NCI-H1930 (cell line): Measurements from ENCODE around the gene SACM1L.

Source experiments
- DNase-seq, 2 experiments: peaks; one replicate each; lab custom pipeline; 2025; lab: John Stamatoyannopoulos, UW

Gene SACM1L

DNA sequence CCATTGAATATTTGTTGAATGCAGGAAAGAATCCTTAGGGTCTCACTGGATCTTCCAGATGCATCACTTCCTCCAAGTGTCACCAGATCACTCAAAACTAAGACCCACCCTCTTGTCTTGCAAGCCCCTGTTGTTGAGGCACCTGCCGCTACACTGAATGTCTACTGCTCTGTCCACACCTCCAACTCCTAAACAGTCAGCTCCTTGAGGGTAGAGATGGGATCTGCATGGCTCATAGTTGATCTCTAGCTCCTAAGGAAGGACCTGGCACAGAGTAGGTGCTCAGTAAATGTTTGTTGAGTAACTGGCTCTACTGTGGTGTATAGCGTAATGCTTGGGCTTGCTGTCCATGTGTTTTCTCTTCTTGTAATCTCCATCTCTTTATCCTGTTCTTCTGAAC, 98.4 kb downstream of the SACM1L start:
- no peak for DNase-seq

- no peak for DNase-seq
Observed at GRCh38 chr3:45789235-45789812, 100.1 kb downstream of the SACM1L start.

- DNase-seq: no peak
Observed at GRCh38 chr3:45790596-45790995, 101.4 kb downstream of the SACM1L start.

DNA sequence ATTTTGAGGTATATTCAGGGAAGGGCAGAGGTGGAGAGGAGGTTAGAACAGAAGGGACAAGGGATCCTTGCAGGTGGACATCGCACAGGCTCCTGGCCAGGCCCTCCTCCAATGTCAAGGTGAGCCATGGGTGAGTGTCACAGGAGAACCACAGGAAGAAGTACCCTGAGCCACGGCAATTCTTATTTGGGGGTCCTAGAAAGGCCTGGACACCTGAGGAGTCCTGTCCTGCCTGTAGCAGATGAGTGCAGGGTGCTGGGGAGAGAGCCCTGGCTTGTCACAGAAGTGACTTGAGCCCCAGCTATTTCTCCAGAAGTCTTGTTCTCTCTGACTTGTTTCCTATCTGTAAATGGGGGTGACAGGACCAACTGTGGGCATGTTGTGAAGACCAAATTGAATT, 102.8 kb downstream of the SACM1L start:
- DNase-seq: no peak

GRCh38 chr3:45792516-45793172, 103.4 kb downstream of the SACM1L start:
- DNase-seq: no peak

DNA sequence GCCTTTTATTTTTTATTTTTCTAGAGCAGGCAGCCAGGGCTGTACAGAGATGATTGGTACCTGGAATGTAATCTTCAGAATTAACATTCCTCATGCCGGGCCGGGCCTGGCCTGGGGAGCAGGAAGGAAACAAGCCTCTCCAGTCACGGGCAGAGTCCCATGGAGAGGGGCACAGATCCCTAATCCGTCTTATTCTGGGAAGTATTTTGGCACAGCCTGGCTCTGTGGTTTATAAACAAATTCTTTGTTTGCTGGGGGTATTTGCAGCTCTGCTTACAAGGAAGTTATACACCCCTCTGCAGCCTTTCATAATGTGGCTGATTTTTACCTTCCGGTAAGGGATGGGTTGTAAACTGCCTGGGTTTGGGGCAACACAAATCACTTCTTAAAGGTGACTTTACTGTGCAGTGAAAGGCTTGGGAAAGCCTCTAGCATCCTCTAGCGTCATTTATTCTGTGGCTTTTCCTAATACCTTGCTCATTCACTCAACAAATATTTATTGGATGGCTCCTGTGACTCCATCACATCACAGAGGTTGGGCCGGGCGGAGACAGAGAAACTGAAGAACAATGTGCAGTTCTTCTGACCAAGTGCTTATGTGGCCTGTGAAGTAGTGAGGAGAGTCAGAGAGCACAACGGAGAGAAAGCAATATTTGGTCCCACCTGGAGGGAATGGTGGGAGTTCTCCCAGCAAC, 104.4 kb downstream of the SACM1L start:
- DNase-seq: no peak

GRCh38 chr3:45794177-45794560, 105.0 kb downstream of the SACM1L start:
- no peak for DNase-seq

- no peak for DNase-seq
Observed at GRCh38 chr3:45794660-45795059, 105.5 kb downstream of the SACM1L start.
